Measurements from ENCODE around the gene SLC11A1. TPM values are rescaled to one million over a fixed set of nuclear protein-coding genes. Genes with fewer than 3 reads are reported as not detected.

SLC11A1 gene
- polyA plus RNA-seq, 3 donors = 184 to 2,019 (median 352) TPM

GRCh38 chr2:218389333-218390150 is 7.5 kb downstream of the SLC11A1 start:
- Histone ChIP-seq H3K9ac (ENCODE audit: insufficient read depth, low read length, poor library complexity, severe bottlenecking) (no peak overlapping the region), H4K20me1 (ENCODE audit: insufficient read depth, low read length) (peaks cover 98% of the 10 kb centered on the region), H3K79me2 (ENCODE audit: insufficient read depth, low read length) (peaks cover 61% of the 10 kb centered on the region), H2AFZ (ENCODE audit: insufficient read depth, low read depth, low read length, poor library complexity, severe bottlenecking) (no peak overlapping the region), H3K4me2 (replicated peaks; ENCODE audit: extremely low read depth, low read length, poor library complexity, severe bottlenecking) (no peak overlapping the region), H3K27me3 (ENCODE audit: control insufficient read depth in 2 of 2, insufficient read depth in 2 of 2, low read length in 2 of 2) (no peaks in the 10 kb centered on the region), H3K4me1 (ENCODE audit: control insufficient read depth in 1 of 2, insufficient read depth in 2 of 2, low read length in 2 of 2) (peaks cover 83 to 98% of the 10 kb centered on the region in 2 donors), H3K9me3 (replicated peaks in 1 of 2; ENCODE audit: control insufficient read depth in 1 of 2, insufficient read depth in 1 of 2, low read length in 2 of 2) (no peaks in the 10 kb centered on the region), H3K27ac (ENCODE audit: low read depth in 1 of 2, low read length in 2 of 2) (no peak overlapping the region), H3K4me3 (replicated peaks in 1 of 3; ENCODE audit: low read depth in 2 of 3, low read length in 3 of 3) (no peak overlapping the region), H3K36me3 (replicated peaks in 1 of 2; ENCODE audit: control insufficient read depth in 1 of 2, insufficient read depth in 2 of 2, low read length in 2 of 2) (peaks cover 94 to 98% of the 10 kb centered on the region in 2 donors)
- H3K9me3 Mint-ChIP-seq = peaks cover 0 to 2% (median 0%) of the 10 kb centered on the region in 7 donors
- intact Hi-C loops (cut with micrococcal nuclease) = loop anchor here in 1 of 2 donors (10.0 kb wide), 1 partner anchor 175 kb away; the partner anchor contains the start of genes CNOT9 and USP37
- peaks cover 0 to 5% (median 0%) of the 10 kb centered on the region in 3 donors for H3K27me3 Mint-ChIP-seq (ENCODE audit: low read depth in 3 of 3)
- H3K36me3 Mint-ChIP-seq = peaks cover 92 to 99% of the 10 kb centered on the region in 2 donors
- DNase-seq = no peak
- no peak for TF ChIP-seq CTCF (IDR thresholded peaks at IDR 0.05)
- 87% methylated on average over 12 of the region's 17 CpGs for WGBS (ENCODE audit: insufficient coverage)
- H3K27ac Mint-ChIP-seq = peak overlapping the region; percentile 30 to 91 (median 76)
- H3K4me3 Mint-ChIP-seq = peak overlapping the region in 1 of 2 donors; percentile 49
- peaks cover 84% of the 10 kb centered on the region for H3K4me1 Mint-ChIP-seq

DNA sequence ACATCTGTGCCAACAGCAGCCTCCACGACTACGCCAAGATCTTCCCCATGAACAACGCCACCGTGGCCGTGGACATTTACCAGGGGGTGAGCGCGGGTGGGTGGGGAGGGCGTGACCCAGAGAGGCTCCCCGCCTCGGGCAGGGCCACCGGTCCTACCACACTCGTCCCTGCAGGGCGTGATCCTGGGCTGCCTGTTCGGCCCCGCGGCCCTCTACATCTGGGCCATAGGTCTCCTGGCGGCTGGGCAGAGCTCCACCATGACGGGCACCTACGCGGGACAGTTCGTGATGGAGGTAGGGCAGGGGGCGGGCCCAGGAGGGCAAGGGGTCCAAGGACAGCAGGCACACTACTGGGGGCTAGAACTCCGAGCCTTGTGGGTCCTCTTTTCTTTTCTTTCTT is 9.1 kb downstream of the SLC11A1 start:
- Mint-ChIP-seq H3K27me3 (ENCODE audit: low read depth in 3 of 3) (peaks cover 0 to 5% (median 0%) of the 10 kb centered on the region in 3 donors), H3K4me1 (peaks cover 83% of the 10 kb centered on the region), H3K4me3 (no peak overlapping the region), H3K27ac (peak overlapping the region in 4 of 7 donors; percentile 33 to 90 (median 62)), H3K36me3 (peaks cover 82 to 92% of the 10 kb centered on the region in 2 donors), H3K9me3 (peaks cover 0 to 2% (median 0%) of the 10 kb centered on the region in 7 donors)
- Histone ChIP-seq H3K9me3 (replicated peaks in 1 of 2; ENCODE audit: control insufficient read depth in 1 of 2, insufficient read depth in 1 of 2, low read length in 2 of 2) (no peaks in the 10 kb centered on the region), H3K79me2 (ENCODE audit: insufficient read depth, low read length) (peaks cover 45% of the 10 kb centered on the region), H3K36me3 (replicated peaks in 1 of 2; ENCODE audit: control insufficient read depth in 1 of 2, insufficient read depth in 2 of 2, low read length in 2 of 2) (peaks cover 87 to 90% of the 10 kb centered on the region in 2 donors), H3K4me2 (replicated peaks; ENCODE audit: extremely low read depth, low read length, poor library complexity, severe bottlenecking) (no peak overlapping the region), H3K4me1 (ENCODE audit: control insufficient read depth in 1 of 2, insufficient read depth in 2 of 2, low read length in 2 of 2) (peaks cover 79 to 96% of the 10 kb centered on the region in 2 donors), H2AFZ (ENCODE audit: insufficient read depth, low read depth, low read length, poor library complexity, severe bottlenecking) (no peak overlapping the region), H3K27ac (ENCODE audit: low read depth in 1 of 2, low read length in 2 of 2) (no peak overlapping the region), H3K4me3 (replicated peaks in 1 of 3; ENCODE audit: low read depth in 2 of 3, low read length in 3 of 3) (no peak overlapping the region), H3K9ac (ENCODE audit: insufficient read depth, low read length, poor library complexity, severe bottlenecking) (no peak overlapping the region), H3K27me3 (ENCODE audit: control insufficient read depth in 2 of 2, insufficient read depth in 2 of 2, low read length in 2 of 2) (no peaks in the 10 kb centered on the region), H4K20me1 (ENCODE audit: insufficient read depth, low read length) (peaks cover 94% of the 10 kb centered on the region)
- DNase-seq = no peak
- no peak for TF ChIP-seq CTCF (IDR thresholded peaks at IDR 0.05)
- WGBS (ENCODE audit: insufficient coverage) = 98% methylated on average over 19 of the region's 23 CpGs
- intact Hi-C loops (cut with micrococcal nuclease) = loop anchor here in 1 of 2 donors (10.0 kb wide), 1 partner anchor 174 kb away; the partner anchor contains the start of genes CNOT9 and USP37

All from CD14-positive monocyte (primary cell).